RWPE2 (cell line): ENCODE measurements around the gene NTSR2.

Source experiments
- ATAC-seq: fragments of 200-7000 bp; cut with Tn5 transposase; 3 replicates; pipeline ENCODE4 v1.9.1; 2021; ENCODE audit warnings: low read depth
- DNase-seq: peaks from one replicate; pipeline ENCODE4 v3.0.0-alpha.2; 2020; ENCODE audit warnings: low spot score
- H3K27ac ChIP-seq: fragments of 450-650 bp; 2 replicates; pipeline ENCODE4 v1.5.1; 2017; ENCODE audit warnings: mild to moderate bottlenecking; ENCODE audit not compliant: poor library complexity, severe bottlenecking
- H3K27me3 ChIP-seq: fragments of 250-450 bp; sonication (Bioruptor Pico); 2 replicates; pipeline ENCODE4 v1.5.1; 2021; ENCODE audit warnings: mild to moderate bottlenecking, moderate library complexity; ENCODE audit not compliant: insufficient read depth, poor library complexity, severe bottlenecking
- H3K36me3 ChIP-seq: fragments of 250-450 bp; sonication (Bioruptor Pico); 2 replicates; pipeline ENCODE4 v1.5.1; 2020; ENCODE audit warnings: low read depth, mild to moderate bottlenecking, moderate library complexity
- H3K4me1 ChIP-seq: fragments of 250-450 bp; sonication (Bioruptor Pico); 2 replicates; pipeline ENCODE4 v1.5.1; 2021; ENCODE audit warnings: mild to moderate bottlenecking, moderate library complexity; ENCODE audit not compliant: insufficient read depth, poor library complexity, severe bottlenecking
- H3K4me3 ChIP-seq: fragments of 250-450 bp; sonication (Bioruptor Pico); 2 replicates; pipeline ENCODE4 v1.5.1; 2021; ENCODE audit warnings: mild to moderate bottlenecking, moderate library complexity; ENCODE audit not compliant: severe bottlenecking
- H3K9me3 ChIP-seq: fragments of 250-450 bp; sonication (Bioruptor Pico); 2 replicates; pipeline ENCODE4 v1.5.1; 2021; ENCODE audit warnings: mild to moderate bottlenecking, moderate library complexity; ENCODE audit not compliant: severe bottlenecking
- CTCF ChIP-seq: fragments of 450-650 bp; IDR thresholded peaks from one replicate; pipeline ENCODE4 v1.5.1; 2017; ENCODE audit warnings: mild to moderate bottlenecking, moderate library complexity; ENCODE audit not compliant: poor library complexity, severe bottlenecking

Gene NTSR2

GRCh38 chr2:11696736-11697102 lies 26.7 kb upstream of the NTSR2 start:
- no peaks in the 10 kb centered on the region for H3K36me3 ChIP-seq
- H3K4me1 ChIP-seq, result peaks cover 9% of the 10 kb centered on the region
- H3K27ac ChIP-seq, result peak overlapping the region; percentile 29
- no peaks in the 10 kb centered on the region for H3K9me3 ChIP-seq
- DNase-seq (no peak), ATAC-seq (no peak)
- H3K27me3 ChIP-seq, result no peaks in the 10 kb centered on the region
- no peak for TF ChIP-seq CTCF
- no peak overlapping the region for H3K4me3 ChIP-seq

GRCh38 chr2:11695576-11695975 lies 25.6 kb upstream of the NTSR2 start:
- H3K4me1 ChIP-seq, result peaks cover 9% of the 10 kb centered on the region
- no peak overlapping the region for H3K27ac ChIP-seq
- DNase-seq (no peak), ATAC-seq (no peak)
- no peaks in the 10 kb centered on the region for H3K27me3 ChIP-seq
- no peak overlapping the region for H3K4me3 ChIP-seq
- no peaks in the 10 kb centered on the region for H3K9me3 ChIP-seq
- no peaks in the 10 kb centered on the region for H3K36me3 ChIP-seq
- TF ChIP-seq CTCF, result no peak

- H3K4me1 ChIP-seq, result peaks cover 19% of the 10 kb centered on the region
- no peak overlapping the region for H3K27ac ChIP-seq
- H3K9me3 ChIP-seq, result no peaks in the 10 kb centered on the region
- peak; percentile 88 for TF ChIP-seq CTCF
- no peaks in the 10 kb centered on the region for H3K36me3 ChIP-seq
- no peaks in the 10 kb centered on the region for H3K27me3 ChIP-seq
- H3K4me3 ChIP-seq, result no peak overlapping the region
- ATAC-seq (peak; percentile 72), DNase-seq (no peak)
These were observed 23.0 kb upstream of the NTSR2 start for GRCh38 chr2:11692966-11693521.

- no peaks in the 10 kb centered on the region for H3K9me3 ChIP-seq
- H3K4me3 ChIP-seq, result no peak overlapping the region
- no peak overlapping the region for H3K27ac ChIP-seq
- TF ChIP-seq CTCF, result no peak
- DNase-seq (no peak), ATAC-seq (no peak)
- H3K4me1 ChIP-seq, result peaks cover 11% of the 10 kb centered on the region
- H3K36me3 ChIP-seq, result no peaks in the 10 kb centered on the region
- no peaks in the 10 kb centered on the region for H3K27me3 ChIP-seq
These were observed 21.2 kb upstream of the NTSR2 start for GRCh38 chr2:11691076-11691660.
